HEK293 (cell line): ENCODE measurements around the gene TBCCD1.

Experiments
- CTCF ChIA-PET: fragments of 350-600 bp; formaldehyde crosslinking; extraction: SDS; loops from one replicate; lab custom pipeline; 2021; ENCODE audit warnings: antibody characterized with exemption; lab: Yijun Ruan, JAX
- POLR2A ChIA-PET: fragments of 300-600 bp; formaldehyde crosslinking; extraction: SDS; loops from one replicate; lab custom pipeline; 2020; ENCODE audit warnings: antibody characterized with exemption, inconsistent platforms; lab: Yijun Ruan, JAX
- H3K27ac ChIP-seq: fragments of 200-500 bp; sonication (Bioruptor generic); 2 replicates; pipeline ENCODE4 v1.5.1; 2014; ENCODE audit warnings: low read depth, low read length, control low read depth, inconsistent platforms; ENCODE audit errors: extremely low read depth
- H3K36me3 ChIP-seq, 2 experiments: fragments of 200-500 bp in 1 of 2; sonication (Bioruptor generic) in 1 of 2; 1 replicate in 1 of 2; 2 replicates in 1 of 2; pipeline ENCODE4 v1.5.1; 2014 to 2017; ENCODE audit warnings: inconsistent platforms in 2 of 2, low read length in 2 of 2; ENCODE audit not compliant: control insufficient read depth in 2 of 2, insufficient read depth in 1 of 2
- H3K4me1 ChIP-seq: fragments of 200-500 bp; sonication (Bioruptor generic); 2 replicates; pipeline ENCODE4 v1.5.1; 2014; ENCODE audit warnings: mild to moderate bottlenecking, low read length, inconsistent platforms; ENCODE audit not compliant: control insufficient read depth, insufficient read depth
- H3K4me3 ChIP-seq: 2 replicates; pipeline ENCODE4 v1.5.1; 2011; ENCODE audit warnings: low read depth, mild to moderate bottlenecking, control low read depth, low read length, moderate library complexity
- H3K9me3 ChIP-seq: fragments of 200-500 bp; sonication (Bioruptor generic); 2 replicates; pipeline ENCODE4 v1.5.1; 2014; ENCODE audit warnings: low read depth, low read length, inconsistent platforms; ENCODE audit not compliant: control insufficient read depth, insufficient read depth
- EGR2 ChIP-seq: fragments of 450-650 bp; formaldehyde crosslinking; IDR thresholded peaks from 2 replicates; pipeline ENCODE4 v1.5.1; 2016; ENCODE audit warnings: low read depth, missing biosample characterization, missing genetic modification characterization
- GLIS1 ChIP-seq: fragments of 450-650 bp; formaldehyde crosslinking; IDR thresholded peaks from 2 replicates; pipeline ENCODE4 v1.5.1; 2016; ENCODE audit warnings: missing biosample characterization, missing genetic modification characterization
- GLIS2 ChIP-seq: fragments of 450-650 bp; formaldehyde crosslinking; IDR thresholded peaks from 2 replicates; pipeline ENCODE4 v1.5.1; 2016; ENCODE audit warnings: missing biosample characterization, missing genetic modification characterization
- KLF17 ChIP-seq: fragments of 450-650 bp; formaldehyde crosslinking; IDR thresholded peaks from 2 replicates; pipeline ENCODE4 v1.5.1; 2016; ENCODE audit warnings: missing biosample characterization, missing genetic modification characterization
- MZF1 ChIP-seq: fragments of 450-650 bp; formaldehyde crosslinking; IDR thresholded peaks from 2 replicates; pipeline ENCODE4 v1.5.1; 2017; ENCODE audit warnings: missing biosample characterization, missing genetic modification characterization, borderline replicate concordance
- PBX3 ChIP-seq: sonication (generic); formaldehyde crosslinking; IDR thresholded peaks from 2 replicates; pipeline ENCODE4 v1.8.1; 2022; ENCODE audit warnings: mild to moderate bottlenecking, moderate library complexity, missing genetic modification reagents
- SCRT2 ChIP-seq: fragments of 450-650 bp; formaldehyde crosslinking; IDR thresholded peaks from 2 replicates; pipeline ENCODE4 v1.5.1; 2016; ENCODE audit warnings: missing biosample characterization, missing genetic modification characterization
- TRIM28 ChIP-seq: IDR thresholded peaks from 2 replicates; pipeline ENCODE4 v1.6.1; 2011; ENCODE audit warnings: low read length, control low read depth, borderline replicate concordance
- WT1 ChIP-seq: fragments of 450-650 bp; formaldehyde crosslinking; IDR thresholded peaks from 2 replicates; pipeline ENCODE4 v1.5.1; 2016; ENCODE audit warnings: missing biosample characterization, missing genetic modification characterization
- ZFP69B ChIP-seq: fragments of 450-650 bp; formaldehyde crosslinking; IDR thresholded peaks from 2 replicates; pipeline ENCODE4 v1.5.1; 2016; ENCODE audit warnings: missing biosample characterization, missing genetic modification characterization
- ZNF16 ChIP-seq: fragments of 450-650 bp; formaldehyde crosslinking; IDR thresholded peaks from 2 replicates; pipeline ENCODE4 v1.5.1; 2016; ENCODE audit warnings: low read depth, missing biosample characterization, missing genetic modification characterization
- ZNF184 ChIP-seq: fragments of 450-650 bp; IDR thresholded peaks from 2 replicates; pipeline ENCODE4 v1.5.1; 2018; ENCODE audit warnings: missing biosample characterization, mild to moderate bottlenecking, missing genetic modification characterization
- ZNF202 ChIP-seq: fragments of 450-650 bp; formaldehyde crosslinking; IDR thresholded peaks from 2 replicates; pipeline ENCODE4 v1.5.1; 2016; ENCODE audit warnings: missing biosample characterization, missing genetic modification characterization, borderline replicate concordance
- ZNF239 ChIP-seq: fragments of 450-650 bp; formaldehyde crosslinking; IDR thresholded peaks from 2 replicates; pipeline ENCODE4 v1.5.1; 2016; ENCODE audit warnings: missing biosample characterization, missing genetic modification characterization
- ZNF24 ChIP-seq: fragments of 450-650 bp; formaldehyde crosslinking; IDR thresholded peaks from 2 replicates; pipeline ENCODE4 v1.5.1; 2016; ENCODE audit warnings: missing biosample characterization, missing genetic modification characterization
- ZNF423 ChIP-seq: fragments of 450-650 bp; formaldehyde crosslinking; IDR thresholded peaks from 2 replicates; pipeline ENCODE4 v1.5.1; 2016; ENCODE audit warnings: missing biosample characterization, missing genetic modification characterization
- ZNF518A ChIP-seq: fragments of 450-650 bp; formaldehyde crosslinking; conservative IDR thresholded peaks from 2 replicates; pipeline ENCODE4 v1.5.1; 2016; ENCODE audit warnings: low read depth, missing biosample characterization, missing genetic modification characterization
- ZNF529 ChIP-seq: fragments of 450-650 bp; formaldehyde crosslinking; IDR thresholded peaks from 2 replicates; pipeline ENCODE4 v1.5.1; 2017; ENCODE audit warnings: missing genetic modification characterization, missing biosample characterization; ENCODE audit not compliant: insufficient replicate concordance
- ZNF600 ChIP-seq: fragments of 450-650 bp; formaldehyde crosslinking; IDR thresholded peaks from 2 replicates; pipeline ENCODE4 v1.5.1; 2016; ENCODE audit warnings: missing biosample characterization, missing genetic modification characterization
- ZNF624 ChIP-seq: fragments of 450-650 bp; formaldehyde crosslinking; IDR thresholded peaks from 2 replicates; pipeline ENCODE4 v1.5.1; 2017; ENCODE audit warnings: missing biosample characterization, missing genetic modification characterization
- ZNF692 ChIP-seq: fragments of 450-650 bp; formaldehyde crosslinking; IDR thresholded peaks from 2 replicates; pipeline ENCODE4 v1.5.1; 2016; ENCODE audit warnings: missing biosample characterization, missing genetic modification characterization
- ZNF704 ChIP-seq: fragments of 450-650 bp; formaldehyde crosslinking; IDR thresholded peaks from 2 replicates; pipeline ENCODE4 v1.5.1; 2016; ENCODE audit warnings: missing biosample characterization, missing genetic modification characterization
- ZNF776 ChIP-seq: fragments of 450-650 bp; formaldehyde crosslinking; IDR thresholded peaks from 2 replicates; pipeline ENCODE4 v1.5.0; 2017; ENCODE audit warnings: missing biosample characterization, missing genetic modification characterization, borderline replicate concordance
- ZSCAN23 ChIP-seq: fragments of 450-650 bp; formaldehyde crosslinking; IDR thresholded peaks from 2 replicates; pipeline ENCODE4 v1.5.1; 2016; ENCODE audit warnings: missing biosample characterization, missing genetic modification characterization
- ZXDB ChIP-seq: fragments of 450-650 bp; formaldehyde crosslinking; IDR thresholded peaks from 2 replicates; pipeline ENCODE4 v1.5.1; 2016; ENCODE audit warnings: missing biosample characterization, missing genetic modification characterization

The TBCCD1 gene

GRCh38 chr3:186544281-186544680 is 22.9 kb downstream of the TBCCD1 start, which contains the start of gene CRYGS:
Gene CRYGS, minus strand, starts transcription at chr3:186544380. Its CDS starts 54 bp downstream, at chr3:186544326.
- CTCF ChIA-PET = interaction anchor here (0.5 to 1.7 kb wide), 3 partner anchors 73 to 601 kb away, joined by 4 to 10 read pairs (median 4); no protein-coding TSS in a partner anchor
- TF ChIP-seq EGR2 (tag by site-specific recombination) (no peak), PBX3 (CRISPR knock-in tag) (no peak), ZNF16 (tag by site-specific recombination) (no peak), ZNF423 (tag by site-specific recombination) (no peak), ZNF239 (tag by site-specific recombination) (no peak), MZF1 (tag by site-specific recombination) (no peak), ZNF600 (tag by site-specific recombination) (no peak), ZNF518A (no peak), GLIS1 (tag by site-specific recombination) (no peak), ZNF704 (no peak), GLIS2 (tag by site-specific recombination) (no peak), WT1 (no peak), ZNF24 (tag by site-specific recombination) (no peak), ZFP69B (tag by site-specific recombination) (no peak), ZXDB (tag by site-specific recombination) (no peak)

GRCh38 chr3:186540835-186541226 is 26.3 kb downstream of the TBCCD1 start:
- peaks cover 0 to 15% of the 10 kb centered on the region in 2 experiments; a peak in 1 of 3 replicates for H3K36me3 ChIP-seq
- no peak overlapping the region for H3K27ac ChIP-seq
- POLR2A ChIA-PET = no interaction called here
- TF ChIP-seq ZNF776 (tag by site-specific recombination) = no peak
- no peak for TF ChIP-seq ZNF529 (tag by site-specific recombination)
- no peak for TF ChIP-seq ZNF692
- no peak for TF ChIP-seq ZNF184 (tag by site-specific recombination)
- TF ChIP-seq ZNF202 (tag by site-specific recombination) = no peak
- TF ChIP-seq TRIM28 = no peak
- TF ChIP-seq KLF17 (tag by site-specific recombination) = no peak
- TF ChIP-seq SCRT2 = no peak; the same call in 1 of the 2 replicates
- TF ChIP-seq ZSCAN23 (tag by site-specific recombination) = no peak
- no peak for TF ChIP-seq ZNF624 (tag by site-specific recombination)
- no peaks in the 10 kb centered on the region; the same call in 1 of the 2 replicates for H3K4me1 ChIP-seq
- no peaks in the 10 kb centered on the region for H3K9me3 ChIP-seq
- no peak overlapping the region for H3K4me3 ChIP-seq
- CTCF ChIA-PET = interaction anchor here (0.5 to 4.1 kb wide), 33 partner anchors 8 to 881 kb away, joined by 3 to 81 read pairs (median 4); partner anchors contain the start of gene AHSG

More at GRCh38 chr3:186544281-186544680, 22.9 kb downstream of the TBCCD1 start, which contains the start of gene CRYGS:
- Histone ChIP-seq H3K27ac (no peak within 1 kb of the TSS), H3K4me1 (no peaks in the 10 kb centered on the region), H3K9me3 (no peaks in the 10 kb centered on the region), H3K36me3 (peaks cover 4 to 22% of the 10 kb centered on the region in 2 experiments; a peak in 2 of 3 replicates), H3K4me3 (no peak within 1 kb of the TSS)
- POLR2A ChIA-PET = no interaction called here
